OCI-LY1 (cell line): ENCODE results near the gene MDM4.

Source experiments
- H2AFZ ChIP-seq: fragments of 200-600 bp; sonication (generic), shearing (Covaris generic); 2 replicates; pipeline ENCODE4 v1.6.0; 2014; ENCODE audit warnings: antibody characterized with exemption, mild to moderate bottlenecking, low read length
- H3F3A ChIP-seq: fragments of 200-600 bp; sonication (generic), shearing (Covaris generic); 2 replicates; pipeline ENCODE4 v1.6.0; 2014; ENCODE audit warnings: mild to moderate bottlenecking, antibody characterized with exemption, low read length, moderate library complexity; ENCODE audit not compliant: insufficient read depth
- H3K27ac ChIP-seq: fragments of 200-600 bp; sonication (generic); 2 replicates; pipeline ENCODE4 v1.5.1; 2014; ENCODE audit warnings: low read length, mixed run types, mild to moderate bottlenecking, low read depth; ENCODE audit not compliant: poor library complexity, severe bottlenecking
- H3K27me3 ChIP-seq: fragments of 200-600 bp; sonication (generic); 2 replicates; pipeline ENCODE4 v1.6.0; 2014; ENCODE audit warnings: antibody characterized with exemption, mild to moderate bottlenecking, low read length, moderate library complexity; ENCODE audit not compliant: insufficient read depth
- H3K36me3 ChIP-seq: fragments of 200-600 bp; sonication (generic); 2 replicates; pipeline ENCODE4 v1.6.1; 2014; ENCODE audit warnings: mild to moderate bottlenecking, antibody characterized with exemption, low read length, moderate library complexity, mixed read lengths; ENCODE audit not compliant: insufficient read depth
- H3K4me1 ChIP-seq: fragments of 200-600 bp; sonication (generic); 2 replicates; pipeline ENCODE4 v1.5.1; 2014; ENCODE audit warnings: mild to moderate bottlenecking, low read length, moderate library complexity; ENCODE audit not compliant: insufficient read depth, severe bottlenecking
- H3K4me2 ChIP-seq: fragments of 200-600 bp; sonication (generic), shearing (Covaris generic); 2 replicates; pipeline ENCODE4 v1.6.1; 2014; ENCODE audit warnings: low read length
- H3K4me3 ChIP-seq: fragments of 200-600 bp; sonication (generic); 2 replicates; pipeline ENCODE4 v1.5.1; 2014; ENCODE audit warnings: low read length, low read depth, mild to moderate bottlenecking, mixed read lengths; ENCODE audit not compliant: poor library complexity, severe bottlenecking
- H3K79me2 ChIP-seq: fragments of 200-600 bp; shearing (Covaris generic); 2 replicates; pipeline ENCODE4 v1.6.1; 2016; ENCODE audit warnings: mixed run types, low read length, mixed read lengths; ENCODE audit not compliant: insufficient read depth
- H3K9ac ChIP-seq: fragments of 200-600 bp; sonication (generic), shearing (Covaris generic); 2 replicates; pipeline ENCODE4 v1.6.1; 2014; ENCODE audit warnings: mild to moderate bottlenecking, low read length, mixed read lengths
- H3K9me2 ChIP-seq: fragments of 200-600 bp; sonication (generic), shearing (Covaris generic); 2 replicates; pipeline ENCODE4 v1.6.1; 2014; ENCODE audit warnings: low read depth, mild to moderate bottlenecking, low read length, mixed read lengths
- H3K9me3 ChIP-seq: fragments of 200-600 bp; shearing (Covaris generic); 2 replicates; pipeline ENCODE4 v1.6.1; 2014; ENCODE audit warnings: low read length, mixed read lengths
- H4K20me1 ChIP-seq: fragments of 200-600 bp; sonication (generic), shearing (Covaris generic); 2 replicates; pipeline ENCODE4 v1.6.0; 2016; ENCODE audit warnings: mild to moderate bottlenecking, low read length; ENCODE audit not compliant: insufficient read depth
- CTCF ChIP-seq: fragments of 200-600 bp; sonication (generic), shearing (Covaris generic); IDR thresholded peaks from 2 replicates; pipeline ENCODE4 v1.5.1; 2017; ENCODE audit warnings: mild to moderate bottlenecking, antibody characterized with exemption, low read length, moderate library complexity, mixed read lengths
- EZH2 ChIP-seq: fragments of 200-600 bp; sonication (generic), shearing (Covaris generic); IDR thresholded peaks from 2 replicates; pipeline ENCODE4 v1.8.0; 2017; ENCODE audit warnings: borderline replicate concordance, mixed run types, mild to moderate bottlenecking, antibody characterized with exemption, low read length, moderate library complexity, mixed read lengths

The MDM4 gene

GRCh38 chr1:204494281-204495077 lies 21.7 kb upstream of the MDM4 start, which contains the start of gene PIK3C2B:
Gene PIK3C2B (minus strand): TSS chr1:204494805. CDS start chr1:204469802, 25,003 bp downstream.
- no peaks in the 10 kb centered on the region for H4K20me1 ChIP-seq
- no peaks in the 10 kb centered on the region for H3K9me3 ChIP-seq
- H3K27ac ChIP-seq = peak within 1 kb of the TSS; percentile 99
- TF ChIP-seq CTCF (no peak; the same call in 1 of the 2 replicates), EZH2 (no peak)
- peaks cover 76% of the 10 kb centered on the region for H3K4me1 ChIP-seq
- no peaks in the 10 kb centered on the region for H3K9me2 ChIP-seq
- peak within 1 kb of the TSS; percentile 93 for H3K9ac ChIP-seq
- H3K79me2 ChIP-seq = peaks cover 39% of the 10 kb centered on the region
- H3K27me3 ChIP-seq = no peaks in the 10 kb centered on the region
- H3F3A ChIP-seq = peaks cover 8% of the 10 kb centered on the region
- H3K4me3 ChIP-seq = peak within 1 kb of the TSS; percentile 93
- no peak within 1 kb of the TSS for H2AFZ ChIP-seq
- H3K4me2 ChIP-seq = peak within 1 kb of the TSS; percentile 92
- peaks cover 20% of the 10 kb centered on the region; the same call in 1 of the 2 replicates for H3K36me3 ChIP-seq

- H3K4me2 ChIP-seq = peak overlapping the region; percentile 92
Measured at GRCh38 chr1:204495078-204495753, 21.0 kb upstream of the MDM4 start.

GRCh38 chr1:204495777-204496176 lies 20.4 kb upstream of the MDM4 start:
- H3K9me3 ChIP-seq = no peaks in the 10 kb centered on the region
- H3K27ac ChIP-seq = peak overlapping the region; percentile 99
- peaks cover 66% of the 10 kb centered on the region for H3K4me1 ChIP-seq
- peak overlapping the region; percentile 92 for H3K4me2 ChIP-seq
- H3K9ac ChIP-seq = peak overlapping the region; percentile 93
- TF ChIP-seq CTCF (no peak), EZH2 (no peak)
- H2AFZ ChIP-seq = no peak overlapping the region
- peaks cover 8% of the 10 kb centered on the region for H3F3A ChIP-seq
- H3K36me3 ChIP-seq = peaks cover 7% of the 10 kb centered on the region; the same call in 1 of the 2 replicates
- H4K20me1 ChIP-seq = no peaks in the 10 kb centered on the region
- H3K4me3 ChIP-seq = peak overlapping the region; percentile 93
- H3K9me2 ChIP-seq = no peaks in the 10 kb centered on the region
- no peaks in the 10 kb centered on the region for H3K27me3 ChIP-seq
- H3K79me2 ChIP-seq = peaks cover 27% of the 10 kb centered on the region

More at GRCh38 chr1:204495078-204495753, 21.0 kb upstream of the MDM4 start:
- H3K79me2 ChIP-seq = peaks cover 33% of the 10 kb centered on the region
- H3K4me3 ChIP-seq = peak overlapping the region; percentile 93
- H3K4me1 ChIP-seq = peaks cover 72% of the 10 kb centered on the region
- H3K36me3 ChIP-seq = peaks cover 13% of the 10 kb centered on the region; the same call in 1 of the 2 replicates
- H4K20me1 ChIP-seq = no peaks in the 10 kb centered on the region
- H3K9ac ChIP-seq = peak overlapping the region; percentile 93
- H3F3A ChIP-seq = peaks cover 8% of the 10 kb centered on the region
- peak overlapping the region; percentile 99 for H3K27ac ChIP-seq
- H3K9me2 ChIP-seq = no peaks in the 10 kb centered on the region
- H3K9me3 ChIP-seq = no peaks in the 10 kb centered on the region
- TF ChIP-seq EZH2 (no peak), CTCF (no peak)
- no peak overlapping the region for H2AFZ ChIP-seq
- no peaks in the 10 kb centered on the region for H3K27me3 ChIP-seq
